Left cardiac atrium (tissue), 4 donors: ENCODE data around the gene ADD1. TPM values are rescaled to one million over a fixed set of nuclear protein-coding genes. Genes with fewer than 3 reads are reported as not detected.

Experiments used
- ATAC-seq, 2 donors: fragments of 200-7000 bp; cut with Tn5 transposase; one replicate each; pipeline ENCODE4 v1.9.1; 2020; ENCODE audit warnings: mild to moderate bottlenecking in 2 of 2, moderate library complexity in 2 of 2
- DNase-seq: peaks from one replicate; pipeline ENCODE4 v3.0.0-alpha.2; 2020
- intact Hi-C, 2 donors: fragments of 100-400 bp; cut with DNase I; formaldehyde crosslinking; loops; one replicate each; pipeline versions ENCODE4 v1.14.1 to v1.15.1; 2022 to 2023
- total RNA-seq, 2 donors: library from RNA; stranded (reverse); fragmentation: NEBNext Ultra II Directional; extraction: Animal tissue kit (Norgen Biotek cat#: 25700); gene quantifications; one replicate each; pipeline ENCODE4 v1.2.1, GENCODE V29; 2021
- donor health status: DM: no; HTN: yes; CAD: no.
- donor health status: DM: no; HTN: yes; CAD: no; lungs with severe emphysema.
- donor health status: DM: yes; HTN: yes; CAD: no.
- donor health status: Dilated cardiomyopathy.

Gene ADD1
- total RNA-seq, 2 donors from 2014 or later: 200 to 209 TPM

- no peak for DNase-seq
- peak in 1 of 2 donors; percentile 1 for ATAC-seq
- intact Hi-C loops: loop anchor here in 1 of 2 donors (10.0 kb wide), 2 partner anchors 84 to 86 kb away; no protein-coding TSS in a partner anchor
These were observed 4.8 kb downstream of the ADD1 start for GRCh38 chr4:2848449-2848848.

- no peak for DNase-seq
- intact Hi-C loops: loop anchor here in 1 of 2 donors (10.0 kb wide), 2 partner anchors 85 kb away; no protein-coding TSS in a partner anchor
- no peak for ATAC-seq
These were observed 5.9 kb downstream of the ADD1 start for GRCh38 chr4:2849267-2850152.

- ATAC-seq (no peak), DNase-seq (no peak)
- intact Hi-C loops: no loop called here
These were observed 7.5 kb downstream of the ADD1 start for GRCh38 chr4:2850966-2851798.

GRCh38 chr4:2852481-2852921 lies 8.9 kb downstream of the ADD1 start:
- DNase-seq (peak; percentile 63), ATAC-seq (peak; percentile 70 to 78)
- intact Hi-C loops: no loop called here

- no peak for DNase-seq
- ATAC-seq: no peak
- intact Hi-C loops: no loop called here
These were observed 11.9 kb downstream of the ADD1 start for GRCh38 chr4:2855584-2855983.

GRCh38 chr4:2856266-2856665 lies 12.6 kb downstream of the ADD1 start:
- DNase-seq: no peak
- no peak for ATAC-seq
- intact Hi-C loops: no loop called here

GRCh38 chr4:2857349-2857927 lies 13.8 kb downstream of the ADD1 start:
- no peak for DNase-seq
- intact Hi-C loops: no loop called here
- ATAC-seq: no peak

- peak; percentile 59 for DNase-seq
- intact Hi-C loops: no loop called here
These were observed 15.0 kb downstream of the ADD1 start for GRCh38 chr4:2858451-2859217.

GRCh38 chr4:2859514-2859913 lies 15.9 kb downstream of the ADD1 start:
- no peak for ATAC-seq
- intact Hi-C loops: no loop called here
- DNase-seq: no peak

More at GRCh38 chr4:2858451-2859217, 15.0 kb downstream of the ADD1 start:
- peak in 1 of 2 donors; percentile 71 for ATAC-seq

GRCh38 chr4:2860391-2861348 lies 17.0 kb downstream of the ADD1 start:
- peak; percentile 68 to 72 for ATAC-seq
- DNase-seq: peak; percentile 74
- intact Hi-C loops: no loop called here

- intact Hi-C loops: no loop called here
These were observed 18.2 kb downstream of the ADD1 start for GRCh38 chr4:2861631-2862436.

GRCh38 chr4:2862528-2862927 lies 18.9 kb downstream of the ADD1 start:
- ATAC-seq (peak in 1 of 2 donors; percentile 38), DNase-seq (no peak)
- intact Hi-C loops: no loop called here

More at GRCh38 chr4:2861631-2862436, 18.2 kb downstream of the ADD1 start:
- DNase-seq: no peak
- peak; percentile 16 to 18 for ATAC-seq

- ATAC-seq (no peak), DNase-seq (no peak)
- intact Hi-C loops: no loop called here
These were observed 20.0 kb downstream of the ADD1 start for GRCh38 chr4:2863649-2864048.

- ATAC-seq: no peak
- intact Hi-C loops: no loop called here
These were observed 21.6 kb downstream of the ADD1 start for GRCh38 chr4:2865196-2865780.

GRCh38 chr4:2866160-2866861 lies 22.7 kb downstream of the ADD1 start:
- DNase-seq (no peak), ATAC-seq (no peak)
- intact Hi-C loops: no loop called here

More at GRCh38 chr4:2865196-2865780, 21.6 kb downstream of the ADD1 start:
- DNase-seq: no peak

GRCh38 chr4:2866891-2867290 lies 23.2 kb downstream of the ADD1 start:
- DNase-seq: no peak
- no peak for ATAC-seq
- intact Hi-C loops: no loop called here
